Calu3 (cell line): ENCODE data around the gene TMEM167A. TPM values are rescaled to one million over a fixed set of nuclear protein-coding genes. Genes with fewer than 3 reads are reported as not detected.

ENCODE experiments used
- BruUV-seq: library from RNA; stranded (reverse); fragments of 400-500 nt; replicated peaks from 2 replicates; lab custom pipeline; 2021; lab: Mats Ljungman, UMichigan
- CTCF ChIA-PET: fragments of 300-600 bp; sonication (Branson Sonifier 250); formaldehyde crosslinking; loops from one replicate; lab custom pipeline; 2022; ENCODE audit warnings: antibody characterized with exemption; lab: Charles Lee
- DNase-seq: peaks from one replicate; pipeline ENCODE4 v3.0.0; 2022
- H3K27ac Mint-ChIP-seq: one replicate; pipeline ENCODE4 v1.8.0; 2022; ENCODE audit warnings: mixed read lengths; ENCODE audit not compliant: unreplicated experiment
- H3K27me3 Mint-ChIP-seq: one replicate; pipeline ENCODE4 v1.8.0; 2022; ENCODE audit warnings: mixed read lengths; ENCODE audit not compliant: unreplicated experiment
- H3K36me3 Mint-ChIP-seq: one replicate; pipeline ENCODE4 v1.8.0; 2022; ENCODE audit warnings: mild to moderate bottlenecking, moderate library complexity, mixed read lengths; ENCODE audit not compliant: insufficient read depth, unreplicated experiment
- H3K4me1 Mint-ChIP-seq: one replicate; pipeline ENCODE4 v1.8.0; 2022; ENCODE audit warnings: mild to moderate bottlenecking, low read depth, mixed read lengths; ENCODE audit not compliant: unreplicated experiment
- H3K4me3 Mint-ChIP-seq: one replicate; pipeline ENCODE4 v1.8.0; 2022; ENCODE audit warnings: mild to moderate bottlenecking, low read depth, moderate library complexity, mixed read lengths; ENCODE audit not compliant: unreplicated experiment
- H3K9me3 Mint-ChIP-seq: one replicate; pipeline ENCODE4 v1.8.0; 2022; ENCODE audit warnings: low read depth, mixed read lengths; ENCODE audit not compliant: unreplicated experiment
- CTCF ChIP-seq: fragments of 200-600 bp; IDR thresholded peaks from one replicate; pipeline ENCODE4 v1.8.0; 2022; ENCODE audit warnings: antibody characterized with exemption; ENCODE audit not compliant: unreplicated experiment
- intact Hi-C: fragments of 100-400 bp; cut with micrococcal nuclease; formaldehyde crosslinking; loops from one replicate; pipeline ENCODE4 v1.10.0; 2022; ENCODE audit not compliant: unreplicated experiment
- total RNA-seq: library from RNA; stranded (reverse); gene quantifications from 2 replicates; pipeline ENCODE4 v1.2.3, GENCODE V29; 2022

The TMEM167A gene
- total RNA-seq, 1 experiment from 2014 or later: 165 TPM

- CTCF ChIA-PET: interaction anchor here (1.0 kb wide), 1 partner anchor 30 kb away, joined by 4 read pairs; the partner anchor contains the start of genes TMEM167A and XRCC4
- Mint-ChIP-seq H3K36me3 (no peaks in the 10 kb centered on the region), H3K4me3 (no peak overlapping the region), H3K27ac (no peak overlapping the region), H3K27me3 (no peaks in the 10 kb centered on the region), H3K9me3 (no peaks in the 10 kb centered on the region), H3K4me1 (no peaks in the 10 kb centered on the region)
- no TSS peak for BruUV-seq
- intact Hi-C loops: no loop called here
- DNase-seq: no peak
- no peak for TF ChIP-seq CTCF
Observed at GRCh38 chr5:83107692-83108420, 30.7 kb upstream of the TMEM167A start.

DNA sequence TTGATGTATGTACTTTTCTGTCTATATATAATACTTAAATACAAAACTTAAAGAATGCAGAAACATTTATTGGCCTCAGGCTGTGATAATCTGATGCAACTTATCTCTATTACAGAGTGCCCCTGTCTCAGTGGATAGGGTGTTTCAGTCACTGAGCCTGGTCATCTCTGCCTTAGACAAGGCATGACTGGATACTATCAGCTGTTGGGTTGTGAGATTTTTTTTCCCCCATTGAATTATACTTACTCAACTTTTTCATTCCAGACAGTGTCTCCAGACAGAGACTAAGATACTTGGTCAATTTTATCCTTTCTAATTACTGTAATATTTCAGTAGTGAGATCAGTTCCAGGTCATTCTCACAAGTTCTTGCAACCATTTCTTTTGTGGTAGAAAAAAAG is 26.8 kb upstream of the TMEM167A start:
- Mint-ChIP-seq H3K9me3 (no peaks in the 10 kb centered on the region), H3K4me3 (no peak overlapping the region), H3K27ac (no peak overlapping the region), H3K36me3 (no peaks in the 10 kb centered on the region), H3K4me1 (peaks cover 13% of the 10 kb centered on the region), H3K27me3 (no peaks in the 10 kb centered on the region)
- no peak for TF ChIP-seq CTCF
- intact Hi-C loops: no loop called here
- CTCF ChIA-PET: no interaction called here
- no peak for DNase-seq
- no TSS peak for BruUV-seq

DNA sequence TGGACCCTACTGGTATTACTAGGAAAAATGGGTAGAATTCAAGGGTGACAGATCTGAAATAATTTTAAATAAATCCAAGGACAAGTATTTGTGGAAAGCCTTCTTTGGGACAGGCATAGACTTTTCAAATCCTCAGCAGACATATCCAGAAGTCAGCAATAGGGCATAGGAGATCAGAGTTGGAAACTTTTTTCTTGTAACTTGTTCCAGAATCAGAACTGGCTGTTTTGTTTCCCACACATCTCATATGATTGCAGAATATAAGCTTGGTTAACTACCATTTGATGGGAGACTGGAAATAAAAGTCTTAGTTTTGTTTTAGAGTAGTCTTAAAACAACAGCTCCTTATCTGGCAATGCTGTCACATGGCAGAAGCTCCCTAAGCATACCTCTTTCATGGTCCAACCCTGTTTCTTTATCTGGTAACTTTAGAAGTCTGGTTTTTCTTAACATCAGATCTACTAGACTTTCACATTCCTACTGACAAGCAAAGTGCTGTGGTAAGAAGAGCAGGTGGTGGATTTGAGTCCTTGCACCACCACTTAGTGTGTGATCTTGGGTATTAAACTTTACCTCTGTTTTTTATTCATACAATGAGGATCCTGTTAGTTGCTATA is 25.3 kb upstream of the TMEM167A start:
- H3K27me3 Mint-ChIP-seq: no peaks in the 10 kb centered on the region
- no peak overlapping the region for H3K4me3 Mint-ChIP-seq
- H3K9me3 Mint-ChIP-seq: no peaks in the 10 kb centered on the region
- CTCF ChIA-PET: no interaction called here
- BruUV-seq: no TSS peak
- no peaks in the 10 kb centered on the region for H3K36me3 Mint-ChIP-seq
- TF ChIP-seq CTCF: no peak
- H3K27ac Mint-ChIP-seq: no peak overlapping the region
- H3K4me1 Mint-ChIP-seq: peaks cover 21% of the 10 kb centered on the region
- intact Hi-C loops: no loop called here
- DNase-seq: no peak

DNA sequence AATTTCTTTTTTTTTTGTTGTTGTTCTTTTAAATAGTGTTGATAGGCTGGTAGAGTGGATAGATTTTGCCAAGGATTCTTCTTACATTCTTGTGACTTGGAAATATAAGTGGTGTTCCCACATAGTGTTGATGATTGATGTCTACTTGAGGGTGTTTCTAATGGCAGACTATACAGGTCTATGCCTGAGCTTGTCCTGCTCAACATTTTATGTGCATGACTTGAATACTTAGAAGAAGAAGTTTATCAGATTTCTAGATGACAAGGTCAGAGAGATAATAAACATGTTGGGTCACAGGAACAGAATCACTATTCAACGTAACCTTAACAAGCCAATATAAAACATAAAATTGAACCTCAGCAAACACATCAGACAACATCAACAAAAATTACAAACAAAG is 24.3 kb upstream of the TMEM167A start:
- DNase-seq: no peak
- BruUV-seq: no TSS peak
- H3K36me3 Mint-ChIP-seq: peaks cover 4% of the 10 kb centered on the region
- H3K4me3 Mint-ChIP-seq: no peak overlapping the region
- intact Hi-C loops: no loop called here
- TF ChIP-seq CTCF: no peak
- no peaks in the 10 kb centered on the region for H3K9me3 Mint-ChIP-seq
- H3K27ac Mint-ChIP-seq: no peak overlapping the region
- H3K4me1 Mint-ChIP-seq: peaks cover 31% of the 10 kb centered on the region
- H3K27me3 Mint-ChIP-seq: no peaks in the 10 kb centered on the region
- CTCF ChIA-PET: no interaction called here
